GM15510 (cell line): Measurements from ENCODE around the gene TBKBP1.

ENCODE experiments used
- POLR2A ChIP-seq: IDR thresholded peaks from 3 replicates; pipeline ENCODE4 v1.6.1; 2011; ENCODE audit warnings: borderline replicate concordance; ENCODE audit not compliant: insufficient read length; ENCODE audit errors: extremely low read depth

TBKBP1 gene

GRCh38 chr17:47700471-47701449, 6.8 kb downstream of the TBKBP1 start:
- no peak for TF ChIP-seq POLR2A

GRCh38 chr17:47701608-47702007, 7.6 kb downstream of the TBKBP1 start:
- no peak for TF ChIP-seq POLR2A

GRCh38 chr17:47702391-47702995, 8.5 kb downstream of the TBKBP1 start:
- TF ChIP-seq POLR2A = no peak

- no peak for TF ChIP-seq POLR2A
Measured at GRCh38 chr17:47703191-47703591, 9.2 kb downstream of the TBKBP1 start.

- no peak for TF ChIP-seq POLR2A
Measured at GRCh38 chr17:47703671-47704070, 9.7 kb downstream of the TBKBP1 start.

- TF ChIP-seq POLR2A = no peak
Measured at GRCh38 chr17:47704116-47704515, 10.2 kb downstream of the TBKBP1 start.

- no peak for TF ChIP-seq POLR2A
Measured at GRCh38 chr17:47704736-47705135, 10.8 kb downstream of the TBKBP1 start.

GRCh38 chr17:47705536-47706530, 11.9 kb downstream of the TBKBP1 start:
- TF ChIP-seq POLR2A = no peak

- no peak for TF ChIP-seq POLR2A
Measured at GRCh38 chr17:47707056-47707804, 13.3 kb downstream of the TBKBP1 start.

GRCh38 chr17:47707884-47708283, 13.9 kb downstream of the TBKBP1 start:
- no peak for TF ChIP-seq POLR2A

- TF ChIP-seq POLR2A = no peak
Measured at GRCh38 chr17:47708312-47708863, 14.4 kb downstream of the TBKBP1 start.

GRCh38 chr17:47708864-47709541, 15.0 kb downstream of the TBKBP1 start:
- no peak for TF ChIP-seq POLR2A

- no peak for TF ChIP-seq POLR2A
Measured at GRCh38 chr17:47709594-47709993, 15.6 kb downstream of the TBKBP1 start.

GRCh38 chr17:47711366-47712099, 17.6 kb downstream of the TBKBP1 start:
- no peak for TF ChIP-seq POLR2A
